Endothelial cell (in vitro differentiated cells): ENCODE results near the gene RALA. TPM values are rescaled to one million over a fixed set of nuclear protein-coding genes. Genes with fewer than 3 reads are reported as not detected.
A peak's percentile ranks its signal among the peaks of the same experiment; 100 is the strongest.

ENCODE experiments used
- DNase-seq: peaks from one replicate; pipeline ENCODE4 v3.0.0; 2021; ENCODE audit warnings: low spot score
- H3K27ac Mint-ChIP-seq: one replicate; pipeline ENCODE4 v1.8.0; 2021; ENCODE audit warnings: mixed read lengths, inconsistent platforms; ENCODE audit not compliant: unreplicated experiment
- H3K27me3 Mint-ChIP-seq: one replicate; pipeline ENCODE4 v1.8.0; 2021; ENCODE audit warnings: mild to moderate bottlenecking, moderate library complexity, mixed read lengths, inconsistent platforms; ENCODE audit not compliant: unreplicated experiment
- H3K36me3 Mint-ChIP-seq: one replicate; pipeline ENCODE4 v1.8.0; 2021; ENCODE audit warnings: mild to moderate bottlenecking, low read depth, mixed read lengths, inconsistent platforms; ENCODE audit not compliant: unreplicated experiment
- H3K4me1 Mint-ChIP-seq: one replicate; pipeline ENCODE4 v1.8.0; 2021; ENCODE audit warnings: mild to moderate bottlenecking, mixed read lengths, inconsistent platforms; ENCODE audit not compliant: unreplicated experiment
- H3K4me3 Mint-ChIP-seq: one replicate; pipeline ENCODE4 v1.8.0; 2021; ENCODE audit warnings: mild to moderate bottlenecking, mixed read lengths, inconsistent platforms; ENCODE audit not compliant: unreplicated experiment
- H3K9me3 Mint-ChIP-seq: one replicate; pipeline ENCODE4 v1.8.0; 2021; ENCODE audit warnings: mixed read lengths, inconsistent platforms; ENCODE audit not compliant: unreplicated experiment
- CTCF ChIP-seq: fragments of 200-600 bp; sonication (generic); IDR thresholded peaks from one replicate; pipeline ENCODE4 v1.5.0; 2021; ENCODE audit warnings: antibody characterized with exemption; ENCODE audit not compliant: unreplicated experiment
- total RNA-seq: library from RNA; stranded (reverse); fragmentation: NEBNext Ultra II Directional; extraction: Animal tissue kit (Norgen Biotek cat#: 25700); gene quantifications from one replicate; pipeline ENCODE4 v1.2.1, GENCODE V29; 2021; ENCODE audit not compliant: unreplicated experiment

The RALA gene
- total RNA-seq, 1 donor from 2014 or later: 202 TPM

DNA sequence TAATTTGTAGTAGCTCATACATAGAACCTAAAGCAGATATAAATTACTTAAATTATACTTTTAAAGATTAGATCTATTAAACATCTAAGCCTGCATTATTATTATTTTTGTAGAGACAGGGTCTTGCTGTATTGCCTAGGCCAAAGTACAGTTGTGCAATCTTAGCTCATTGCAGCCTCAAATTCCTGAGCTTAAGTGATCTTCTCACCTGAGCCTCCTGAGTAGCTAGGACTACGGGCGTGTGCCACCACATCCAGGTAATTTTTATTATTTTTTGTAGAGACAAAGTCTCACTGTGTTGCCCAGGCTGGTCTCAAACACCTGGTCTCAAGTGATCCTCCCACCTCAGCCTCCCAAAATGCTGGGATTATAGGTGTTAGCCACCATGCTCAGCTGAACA lies 46.7 kb downstream of the RALA start:
- no peak overlapping the region for H3K4me3 Mint-ChIP-seq
- no peaks in the 10 kb centered on the region for H3K9me3 Mint-ChIP-seq
- peaks cover 5% of the 10 kb centered on the region for H3K27me3 Mint-ChIP-seq
- DNase-seq: no peak
- no peak overlapping the region for H3K27ac Mint-ChIP-seq
- TF ChIP-seq CTCF: no peak
- H3K4me1 Mint-ChIP-seq: peaks cover 34% of the 10 kb centered on the region
- peaks cover 15% of the 10 kb centered on the region for H3K36me3 Mint-ChIP-seq

GRCh38 chr7:39670934-39671333 lies 47.6 kb downstream of the RALA start:
- Mint-ChIP-seq H3K36me3 (peaks cover 22% of the 10 kb centered on the region), H3K4me1 (peaks cover 35% of the 10 kb centered on the region)

DNA sequence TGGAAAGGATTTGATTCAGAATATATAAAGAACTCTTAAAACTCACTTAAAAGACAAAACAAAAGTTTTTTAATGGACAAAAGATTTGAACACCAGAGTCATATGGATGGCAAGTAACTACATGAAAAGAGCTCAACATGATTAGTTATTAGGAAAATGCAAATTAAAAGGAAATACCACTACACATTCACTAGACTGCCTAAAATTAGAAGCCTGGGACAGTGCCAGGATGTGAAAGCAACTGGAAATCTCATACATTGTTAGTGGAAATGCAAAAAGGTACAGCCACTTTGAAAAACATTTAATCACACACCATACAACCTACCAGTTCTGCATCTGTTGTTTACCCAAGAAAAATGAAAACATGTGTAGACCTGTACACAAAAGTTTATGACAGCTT lies 48.8 kb downstream of the RALA start:
- Mint-ChIP-seq H3K4me3 (no peak overlapping the region), H3K4me1 (peaks cover 34% of the 10 kb centered on the region), H3K9me3 (no peaks in the 10 kb centered on the region), H3K36me3 (peaks cover 27% of the 10 kb centered on the region), H3K27me3 (peaks cover 5% of the 10 kb centered on the region), H3K27ac (peak overlapping the region; percentile 2)
- no peak for TF ChIP-seq CTCF
- DNase-seq: no peak

More at GRCh38 chr7:39670934-39671333, 47.6 kb downstream of the RALA start:
- TF ChIP-seq CTCF: no peak
- no peak overlapping the region for H3K4me3 Mint-ChIP-seq
- no peak overlapping the region for H3K27ac Mint-ChIP-seq
- no peaks in the 10 kb centered on the region for H3K9me3 Mint-ChIP-seq
- peaks cover 5% of the 10 kb centered on the region for H3K27me3 Mint-ChIP-seq
- no peak for DNase-seq

- no peaks in the 10 kb centered on the region for H3K9me3 Mint-ChIP-seq
- H3K4me1 Mint-ChIP-seq: peaks cover 31% of the 10 kb centered on the region
These were observed 50.5 kb downstream of the RALA start for GRCh38 chr7:39673868-39674267.

DNA sequence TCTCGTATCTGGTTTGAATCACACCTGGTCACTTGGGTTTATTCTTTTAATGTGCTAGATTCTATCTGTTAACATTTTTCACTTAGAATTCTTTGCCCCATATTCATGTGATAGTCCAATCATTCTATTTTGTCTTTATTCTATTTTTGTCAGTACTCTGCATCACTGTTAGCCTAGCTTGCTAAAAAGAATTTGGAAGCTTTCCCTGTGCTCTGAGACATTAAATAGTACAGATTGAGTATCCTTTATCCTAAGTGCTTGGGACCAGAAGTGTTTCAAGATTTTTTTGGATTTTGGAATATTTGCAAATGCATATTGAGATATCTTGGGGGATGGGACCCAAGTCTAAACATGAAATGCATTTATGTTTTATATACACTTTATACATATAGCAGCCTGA lies 51.0 kb downstream of the RALA start:
- peaks cover 18% of the 10 kb centered on the region for H3K36me3 Mint-ChIP-seq
- H3K27me3 Mint-ChIP-seq: peaks cover 4% of the 10 kb centered on the region
- no peaks in the 10 kb centered on the region for H3K9me3 Mint-ChIP-seq
- DNase-seq: no peak
- no peak overlapping the region for H3K4me3 Mint-ChIP-seq
- no peak for TF ChIP-seq CTCF
- H3K4me1 Mint-ChIP-seq: peaks cover 33% of the 10 kb centered on the region
- no peak overlapping the region for H3K27ac Mint-ChIP-seq

More at GRCh38 chr7:39673868-39674267, 50.5 kb downstream of the RALA start:
- no peak overlapping the region for H3K27ac Mint-ChIP-seq
- no peak for DNase-seq
- no peak for TF ChIP-seq CTCF
- H3K27me3 Mint-ChIP-seq: peaks cover 5% of the 10 kb centered on the region
- no peak overlapping the region for H3K4me3 Mint-ChIP-seq
- peaks cover 18% of the 10 kb centered on the region for H3K36me3 Mint-ChIP-seq
